Measurements from ENCODE around the gene CA10. TPM values are rescaled to one million over a fixed set of nuclear protein-coding genes. Genes with fewer than 3 reads are reported as not detected.
A peak's percentile ranks its signal among the peaks of the same experiment; 100 is the strongest.

The CA10 gene
- total and polyA plus RNA-seq, 9 of the 15 experiments (the other 6 are each of a cell fraction or from before 2014, with no cell fraction given) = not detected

GRCh38 chr17:51640108-51640622 is 518.3 kb downstream of the CA10 start:
- POLR2A ChIA-PET = interaction anchor here (1.5 kb wide), 1 partner anchor 25 kb away, joined by 4 read pairs; no protein-coding TSS in a partner anchor
- ATAC-seq = peak; percentile 56; the same call in 2 of the 3 replicates
- TF ChIP-seq, protein P1, sequence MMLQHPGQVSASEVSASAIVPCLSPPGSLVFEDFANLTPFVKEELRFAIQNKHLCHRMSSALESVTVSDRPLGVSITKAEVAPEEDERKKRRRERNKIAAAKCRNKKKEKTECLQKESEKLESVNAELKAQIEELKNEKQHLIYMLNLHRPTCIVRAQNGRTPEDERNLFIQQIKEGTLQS (IDR thresholded peaks at IDR 0.05) = peak; percentile 79
- TF ChIP-seq, protein P1 (CRISPR knock-in tag; conservative IDR thresholded peaks at IDR 0.05) = no peak
- TF ChIP-seq MAFF (IDR thresholded peaks at IDR 0.05; ENCODE audit: low read length) (peak; percentile 27; the same call in 1 of the 2 replicates), NKRF (IDR thresholded peaks at IDR 0.05; ENCODE audit: borderline replicate concordance) (no peak), FOSL1 (tag; conservative IDR thresholded peaks at IDR 0.05) (peak; percentile 64), RCOR1 (IDR thresholded peaks at IDR 0.05; ENCODE audit: borderline replicate concordance in 1 of 2, low read depth in 2 of 2, low read length in 2 of 2) (peak in 1 of 2 experiments; percentile 8; a peak in 1 of 4 replicates), BACH1 (tag; IDR thresholded peaks at IDR 0.05) (peak; percentile 50; the same call in 1 of the 2 replicates), DPF2 (IDR thresholded peaks at IDR 0.05) (0 out of 2 replicates have a peak, but pooled peaks have one; percentile 16), ZNF24 (IDR thresholded peaks at IDR 0.05) (peak; percentile 82), JUN (IDR thresholded peaks at IDR 0.05; ENCODE audit: borderline replicate concordance, low read depth, low read length) (0 out of 2 replicates have a peak, but pooled peaks have one; percentile 29), JUN (CRISPR knock-in tag; IDR thresholded peaks at IDR 0.05; ENCODE audit: borderline replicate concordance) (no peak), ZC3H4 (CRISPR knock-in tag; IDR thresholded peaks at IDR 0.05; ENCODE audit: borderline replicate concordance) (no peak), PHB (CRISPR knock-in tag; IDR thresholded peaks at IDR 0.05) (no peak), FOXA3 (CRISPR knock-in tag; conservative IDR thresholded peaks at IDR 0.05 in 1 of 2, IDR thresholded peaks at IDR 0.05 in 1 of 2) (peak in 1 of 2 experiments; percentile 80; a peak in 2 of 4 replicates), JUND (IDR thresholded peaks at IDR 0.05; ENCODE audit: borderline replicate concordance, low read depth, low read length) (peak; percentile 52; the same call in 1 of the 2 replicates), JUND (tag; IDR thresholded peaks at IDR 0.05; ENCODE audit: borderline replicate concordance, low read depth, low read length) (peak; percentile 82; the same call in 2 of the 3 replicates), RBM14 (IDR thresholded peaks at IDR 0.05; ENCODE audit: borderline replicate concordance, insufficient read depth, low read depth, low read length) (no peak), KDM1A (IDR thresholded peaks at IDR 0.05) (peak; percentile 35 to 49; a peak in 1 of 4 replicates), MECOM (CRISPR knock-in tag; IDR thresholded peaks at IDR 0.05) (no peak)

More at GRCh38 chr17:51640108-51640622, 518.3 kb downstream of the CA10 start:
- no peaks in the 10 kb centered on the region for H3K79me2 ChIP-seq (ENCODE audit: control insufficient read depth, insufficient read depth, low read length)
- H3K9me1 ChIP-seq (ENCODE audit: control insufficient read depth, insufficient read depth, low read length) = no peaks in the 10 kb centered on the region
- 4% methylated on average over 4 of the region's 4 CpGs for WGBS (ENCODE audit: insufficient coverage, low coverage, missing lambda C conversion rate)
- in situ Hi-C loops (cut with MboI) = no loop called here
- no peak overlapping the region for H3K4me3 ChIP-seq
- intact Hi-C loops (cut with micrococcal nuclease) = no loop called here
- no peaks in the 10 kb centered on the region for H3K36me3 ChIP-seq (ENCODE audit: control insufficient read depth, insufficient read depth, low read length)
- H2AFZ ChIP-seq (ENCODE audit: low read depth, low read length) = no peak overlapping the region
- H3K9me3 ChIP-seq (replicated peaks; ENCODE audit: control insufficient read depth, insufficient read depth, low read depth, low read length) = no peaks in the 10 kb centered on the region
- no peaks in the 10 kb centered on the region for H3K4me1 ChIP-seq (replicated peaks in 1 of 2; ENCODE audit: control insufficient read depth in 2 of 2, insufficient read depth in 2 of 2, low read length in 2 of 2)
- FAIRE-seq = no peak
- no peaks in the 10 kb centered on the region for H4K20me1 ChIP-seq (replicated peaks; ENCODE audit: control insufficient read depth, insufficient read depth, low read length)
- peak; percentile 12 to 17 (median 15) for DNase-seq (ENCODE audit: extremely low read depth in 1 of 4, low spot score in 3 of 4)
- H3K27me3 ChIP-seq (ENCODE audit: control insufficient read depth in 2 of 2, insufficient read depth in 2 of 2, low read length in 2 of 2) = no peaks in the 10 kb centered on the region
- H3K4me2 ChIP-seq (ENCODE audit: insufficient read depth, low read length) = no peak overlapping the region
- CTCF ChIA-PET (ENCODE audit: low intra/inter-chr PET ratio) = interaction anchor here (1.2 kb wide), 1 partner anchor 317 kb away, joined by 3 read pairs; no protein-coding TSS in a partner anchor
- no peak overlapping the region for H3K9ac ChIP-seq (ENCODE audit: insufficient read depth in 1 of 2, low read depth in 2 of 2, low read length in 2 of 2)
- no peak overlapping the region for H3K27ac ChIP-seq (ENCODE audit: extremely low read depth, low read depth, low read length)
- no TSS peak for BruUV-seq (replicated peaks)

Measured in K562 (cell line).